PC-9 (cell line): ENCODE results near the gene RAB35.

Source experiments
- EZH2 ChIP-seq: fragments of 200-600 bp; sonication (generic); IDR thresholded peaks from 2 replicates; pipeline ENCODE4 v1.8.0; 2017; ENCODE audit warnings: antibody characterized with exemption, low read depth
- TF ChIP-seq, protein P1 (sequence below): fragments of 200-600 bp; sonication (generic); conservative IDR thresholded peaks from 2 replicates; pipeline ENCODE4 v1.6.1; 2017; ENCODE audit warnings: mixed run types, antibody characterized with exemption, mild to moderate bottlenecking, moderate library complexity

DNA sequence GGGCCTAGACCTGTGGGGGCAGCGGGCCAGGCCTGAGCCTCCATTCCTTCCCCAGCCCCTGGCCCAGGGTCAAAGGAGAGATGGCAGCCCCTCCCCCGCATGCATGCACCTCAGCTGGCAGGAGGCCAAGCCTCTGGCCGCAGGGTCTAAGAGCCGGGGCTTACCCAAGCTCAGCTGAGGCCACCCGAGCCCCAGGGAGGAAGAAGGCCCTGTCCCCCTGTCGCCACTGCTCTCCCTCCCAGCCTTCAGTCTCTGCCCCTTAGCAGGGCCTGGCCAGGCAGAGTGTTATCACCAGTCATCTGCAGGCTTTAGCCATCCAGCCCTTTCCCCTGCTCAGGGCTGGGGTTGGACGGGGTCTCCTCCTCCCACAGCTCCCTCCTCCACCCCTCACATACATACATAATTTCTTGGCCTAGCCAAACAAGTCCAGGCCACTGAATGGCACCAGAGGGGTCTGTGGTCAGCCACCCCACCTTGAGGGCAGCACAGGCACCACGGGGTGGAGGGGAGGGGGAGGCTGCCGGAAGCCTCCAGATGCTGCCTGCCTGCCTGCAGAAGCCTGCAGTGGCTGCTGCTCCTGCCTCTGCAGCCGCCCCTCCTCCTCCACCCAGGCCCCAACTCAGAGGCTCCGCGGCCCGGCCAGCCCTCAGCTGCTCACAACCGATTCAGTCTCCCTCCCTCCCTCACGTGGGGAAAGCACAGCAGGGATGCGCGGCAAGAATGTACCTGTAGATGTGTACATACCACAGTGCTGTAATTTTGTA, 22.8 kb downstream of the RAB35 start:
- TF ChIP-seq, protein P1, sequence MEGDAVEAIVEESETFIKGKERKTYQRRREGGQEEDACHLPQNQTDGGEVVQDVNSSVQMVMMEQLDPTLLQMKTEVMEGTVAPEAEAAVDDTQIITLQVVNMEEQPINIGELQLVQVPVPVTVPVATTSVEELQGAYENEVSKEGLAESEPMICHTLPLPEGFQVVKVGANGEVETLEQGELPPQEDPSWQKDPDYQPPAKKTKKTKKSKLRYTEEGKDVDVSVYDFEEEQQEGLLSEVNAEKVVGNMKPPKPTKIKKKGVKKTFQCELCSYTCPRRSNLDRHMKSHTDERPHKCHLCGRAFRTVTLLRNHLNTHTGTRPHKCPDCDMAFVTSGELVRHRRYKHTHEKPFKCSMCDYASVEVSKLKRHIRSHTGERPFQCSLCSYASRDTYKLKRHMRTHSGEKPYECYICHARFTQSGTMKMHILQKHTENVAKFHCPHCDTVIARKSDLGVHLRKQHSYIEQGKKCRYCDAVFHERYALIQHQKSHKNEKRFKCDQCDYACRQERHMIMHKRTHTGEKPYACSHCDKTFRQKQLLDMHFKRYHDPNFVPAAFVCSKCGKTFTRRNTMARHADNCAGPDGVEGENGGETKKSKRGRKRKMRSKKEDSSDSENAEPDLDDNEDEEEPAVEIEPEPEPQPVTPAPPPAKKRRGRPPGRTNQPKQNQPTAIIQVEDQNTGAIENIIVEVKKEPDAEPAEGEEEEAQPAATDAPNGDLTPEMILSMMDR: no peak
- no peak for TF ChIP-seq EZH2
